Esophagus squamous epithelium (tissue), 4 donors: ENCODE results near the gene LRRC49.

ENCODE experiments used
- POLR2A ChIP-seq, 4 donors: fragments of 450-650 bp; IDR thresholded peaks; one replicate each; pipeline ENCODE4 v1.6.1; 2017; ENCODE audit warnings: antibody characterized with exemption in 4 of 4, mild to moderate bottlenecking in 4 of 4, moderate library complexity in 3 of 4
- TF ChIP-seq, protein P1 (sequence below), 6 experiments: fragments of 450-650 bp in 4 of 6; fragments of 200-600 bp in 2 of 6; sonication (generic) in 2 of 6; IDR thresholded peaks; one replicate each; pipeline ENCODE4 v1.5.1; 2016 to 2019; ENCODE audit warnings: antibody characterized with exemption in 6 of 6, mild to moderate bottlenecking in 4 of 6, moderate library complexity in 4 of 6

GRCh38 chr15:70932397-70932796 is 39.8 kb downstream of the LRRC49 start:
- TF ChIP-seq, protein P1, sequence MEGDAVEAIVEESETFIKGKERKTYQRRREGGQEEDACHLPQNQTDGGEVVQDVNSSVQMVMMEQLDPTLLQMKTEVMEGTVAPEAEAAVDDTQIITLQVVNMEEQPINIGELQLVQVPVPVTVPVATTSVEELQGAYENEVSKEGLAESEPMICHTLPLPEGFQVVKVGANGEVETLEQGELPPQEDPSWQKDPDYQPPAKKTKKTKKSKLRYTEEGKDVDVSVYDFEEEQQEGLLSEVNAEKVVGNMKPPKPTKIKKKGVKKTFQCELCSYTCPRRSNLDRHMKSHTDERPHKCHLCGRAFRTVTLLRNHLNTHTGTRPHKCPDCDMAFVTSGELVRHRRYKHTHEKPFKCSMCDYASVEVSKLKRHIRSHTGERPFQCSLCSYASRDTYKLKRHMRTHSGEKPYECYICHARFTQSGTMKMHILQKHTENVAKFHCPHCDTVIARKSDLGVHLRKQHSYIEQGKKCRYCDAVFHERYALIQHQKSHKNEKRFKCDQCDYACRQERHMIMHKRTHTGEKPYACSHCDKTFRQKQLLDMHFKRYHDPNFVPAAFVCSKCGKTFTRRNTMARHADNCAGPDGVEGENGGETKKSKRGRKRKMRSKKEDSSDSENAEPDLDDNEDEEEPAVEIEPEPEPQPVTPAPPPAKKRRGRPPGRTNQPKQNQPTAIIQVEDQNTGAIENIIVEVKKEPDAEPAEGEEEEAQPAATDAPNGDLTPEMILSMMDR (IDR thresholded peaks at IDR 0.05): no peak
- no peak for TF ChIP-seq POLR2A (IDR thresholded peaks at IDR 0.05)
